PC-9 (cell line): ENCODE results near the gene PTPRG. TPM values are rescaled to one million over a fixed set of nuclear protein-coding genes. Genes with fewer than 3 reads are reported as not detected.

Experiments used
- BruUV-seq: library from RNA; stranded (reverse); fragments of 400-500 nt; replicated peaks from 2 replicates; lab custom pipeline; 2021; lab: Mats Ljungman, UMichigan
- CTCF ChIA-PET: fragments of 300-600 bp; sonication (Branson Sonifier 250); formaldehyde crosslinking; loops from one replicate; lab custom pipeline; 2022; ENCODE audit warnings: antibody characterized with exemption; lab: Charles Lee
- POLR2A ChIA-PET: fragments of 300-600 bp; sonication (Branson Sonifier 250); formaldehyde crosslinking; loops from one replicate; lab custom pipeline; 2022; ENCODE audit warnings: antibody characterized with exemption; ENCODE audit not compliant: unreplicated experiment; lab: Charles Lee
- DNase-seq, 2 experiments: peaks; one replicate each; pipeline versions ENCODE4 v3.0.0 to v3.0.0-alpha.2; 2015 to 2022; ENCODE audit warnings: mixed read lengths in 1 of 2
- H2AFZ ChIP-seq: fragments of 200-600 bp; sonication (generic); 2 replicates; pipeline ENCODE4 v1.8.1; 2017; ENCODE audit warnings: antibody characterized with exemption
- H3F3A ChIP-seq: fragments of 200-600 bp; sonication (generic); 2 replicates; pipeline ENCODE4 v1.8.1; 2017; ENCODE audit warnings: antibody characterized with exemption, mild to moderate bottlenecking, low read depth; ENCODE audit not compliant: insufficient read depth
- H3K27ac ChIP-seq: fragments of 200-600 bp; sonication (generic); 2 replicates; pipeline ENCODE4 v1.6.1; 2016; ENCODE audit warnings: mixed run types
- H3K27me3 ChIP-seq: fragments of 200-600 bp; sonication (generic); 2 replicates; pipeline ENCODE4 v1.6.1; 2016; ENCODE audit warnings: low read depth, mixed run types; ENCODE audit not compliant: insufficient read depth
- H3K36me3 ChIP-seq: fragments of 200-600 bp; sonication (generic); 2 replicates; pipeline ENCODE4 v1.6.1; 2016; ENCODE audit warnings: low read depth, mixed run types
- H3K4me1 ChIP-seq: fragments of 200-600 bp; sonication (generic); replicated peaks from 2 replicates; pipeline ENCODE4 v1.6.1; 2016; ENCODE audit warnings: mixed run types; ENCODE audit not compliant: insufficient read depth
- H3K4me2 ChIP-seq: fragments of 200-600 bp; sonication (generic); 2 replicates; pipeline ENCODE4 v1.6.1; 2017; ENCODE audit warnings: mixed run types
- H3K4me3 ChIP-seq: fragments of 200-600 bp; sonication (generic); 2 replicates; pipeline ENCODE4 v1.6.1; 2016; ENCODE audit warnings: mixed run types
- H3K79me2 ChIP-seq: fragments of 200-600 bp; sonication (generic); 2 replicates; pipeline ENCODE4 v1.6.1; 2017; ENCODE audit warnings: low read depth, mixed run types
- H3K9me2 ChIP-seq: fragments of 200-600 bp; sonication (generic); 2 replicates; pipeline ENCODE4 v1.8.1; 2017; ENCODE audit warnings: mild to moderate bottlenecking; ENCODE audit not compliant: insufficient read depth
- H3K9me3 ChIP-seq: fragments of 200-600 bp; sonication (generic); 2 replicates; pipeline ENCODE4 v1.8.1; 2016; ENCODE audit warnings: low read depth; ENCODE audit not compliant: insufficient read depth
- H4K20me1 ChIP-seq: fragments of 200-600 bp; sonication (generic); 2 replicates; pipeline ENCODE4 v1.8.1; 2017; ENCODE audit not compliant: insufficient read depth
- EZH2 ChIP-seq: fragments of 200-600 bp; sonication (generic); IDR thresholded peaks from 2 replicates; pipeline ENCODE4 v1.8.0; 2017; ENCODE audit warnings: antibody characterized with exemption, low read depth
- intact Hi-C: fragments of 100-400 bp; cut with micrococcal nuclease; formaldehyde crosslinking; loops from one replicate; pipeline ENCODE4 v1.10.0; 2022; ENCODE audit not compliant: unreplicated experiment
- total RNA-seq: library from RNA; stranded (reverse); gene quantifications from 2 replicates; pipeline ENCODE4 v1.2.3, GENCODE V29; 2021
- TF ChIP-seq, protein P1 (sequence below): fragments of 200-600 bp; sonication (generic); conservative IDR thresholded peaks from 2 replicates; pipeline ENCODE4 v1.6.1; 2017; ENCODE audit warnings: mixed run types, antibody characterized with exemption, mild to moderate bottlenecking, moderate library complexity

Gene PTPRG
- total RNA-seq, 1 experiment from 2014 or later = 32.9 TPM

GRCh38 chr3:62134061-62134496 lies 572.7 kb downstream of the PTPRG start:
- POLR2A ChIA-PET = interaction anchor here (0.6 to 0.7 kb wide), 2 partner anchors 24 to 239 kb away, joined by 3 to 13 read pairs; no protein-coding TSS in a partner anchor

DNA sequence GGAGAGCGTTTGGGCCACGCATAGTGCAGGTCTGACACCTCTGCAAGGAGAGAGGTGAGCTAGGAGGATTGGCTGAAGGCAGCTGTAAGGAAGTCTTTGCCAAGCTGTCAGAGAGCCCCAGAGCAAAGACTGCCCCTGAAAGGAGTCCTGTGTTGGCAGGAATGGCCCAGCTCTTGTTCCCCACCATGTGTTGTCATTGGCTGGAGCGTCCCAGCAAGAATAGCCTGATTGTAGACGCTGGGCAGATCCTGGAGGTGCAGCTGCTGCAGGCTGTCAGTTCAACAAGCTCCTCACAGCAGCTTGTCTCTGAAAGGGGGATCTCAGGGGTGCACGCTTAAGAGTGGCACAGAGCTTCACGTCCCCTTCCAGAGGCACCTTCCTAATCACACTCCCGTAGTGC lies 574.4 kb downstream of the PTPRG start:
- no peaks in the 10 kb centered on the region for H3K9me3 ChIP-seq
- no peak for TF ChIP-seq EZH2
- TF ChIP-seq, protein P1, sequence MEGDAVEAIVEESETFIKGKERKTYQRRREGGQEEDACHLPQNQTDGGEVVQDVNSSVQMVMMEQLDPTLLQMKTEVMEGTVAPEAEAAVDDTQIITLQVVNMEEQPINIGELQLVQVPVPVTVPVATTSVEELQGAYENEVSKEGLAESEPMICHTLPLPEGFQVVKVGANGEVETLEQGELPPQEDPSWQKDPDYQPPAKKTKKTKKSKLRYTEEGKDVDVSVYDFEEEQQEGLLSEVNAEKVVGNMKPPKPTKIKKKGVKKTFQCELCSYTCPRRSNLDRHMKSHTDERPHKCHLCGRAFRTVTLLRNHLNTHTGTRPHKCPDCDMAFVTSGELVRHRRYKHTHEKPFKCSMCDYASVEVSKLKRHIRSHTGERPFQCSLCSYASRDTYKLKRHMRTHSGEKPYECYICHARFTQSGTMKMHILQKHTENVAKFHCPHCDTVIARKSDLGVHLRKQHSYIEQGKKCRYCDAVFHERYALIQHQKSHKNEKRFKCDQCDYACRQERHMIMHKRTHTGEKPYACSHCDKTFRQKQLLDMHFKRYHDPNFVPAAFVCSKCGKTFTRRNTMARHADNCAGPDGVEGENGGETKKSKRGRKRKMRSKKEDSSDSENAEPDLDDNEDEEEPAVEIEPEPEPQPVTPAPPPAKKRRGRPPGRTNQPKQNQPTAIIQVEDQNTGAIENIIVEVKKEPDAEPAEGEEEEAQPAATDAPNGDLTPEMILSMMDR = no peak
- intact Hi-C loops = no loop called here
- H3K27me3 ChIP-seq = no peaks in the 10 kb centered on the region
- no peaks in the 10 kb centered on the region for H3K9me2 ChIP-seq
- H3K4me1 ChIP-seq = peaks cover 10% of the 10 kb centered on the region; the same call in 1 of the 2 replicates
- no peaks in the 10 kb centered on the region for H3K36me3 ChIP-seq
- no peaks in the 10 kb centered on the region for H3F3A ChIP-seq
- no peaks in the 10 kb centered on the region for H3K79me2 ChIP-seq
- no peak overlapping the region for H2AFZ ChIP-seq
- no TSS peak for BruUV-seq
- H3K4me3 ChIP-seq = no peak overlapping the region
- DNase-seq = no peak
- ChIA-PET POLR2A (no interaction called here), CTCF (no interaction called here)
- no peaks in the 10 kb centered on the region for H4K20me1 ChIP-seq
- H3K27ac ChIP-seq = no peak overlapping the region
- no peak overlapping the region for H3K4me2 ChIP-seq

More at GRCh38 chr3:62134061-62134496, 572.7 kb downstream of the PTPRG start:
- CTCF ChIA-PET = no interaction called here
- no peak overlapping the region for H3K27ac ChIP-seq
- no peaks in the 10 kb centered on the region for H3K9me3 ChIP-seq
- H2AFZ ChIP-seq = no peak overlapping the region
- H3K4me1 ChIP-seq = peaks cover 10% of the 10 kb centered on the region; the same call in 1 of the 2 replicates
- peak; percentile 62 to 65 for DNase-seq
- BruUV-seq = no TSS peak
- H3F3A ChIP-seq = no peaks in the 10 kb centered on the region
- no peaks in the 10 kb centered on the region for H4K20me1 ChIP-seq
- peak overlapping the region; percentile 15 for H3K4me2 ChIP-seq
- intact Hi-C loops = loop anchor here (5.0 kb wide), 1 partner anchor 572 kb away; the partner anchor contains the start of gene PTPRG
- no peaks in the 10 kb centered on the region for H3K9me2 ChIP-seq
- H3K79me2 ChIP-seq = no peaks in the 10 kb centered on the region
- TF ChIP-seq, protein P1 = no peak
- TF ChIP-seq EZH2 = no peak
- no peaks in the 10 kb centered on the region for H3K27me3 ChIP-seq
- no peak overlapping the region for H3K4me3 ChIP-seq
- no peaks in the 10 kb centered on the region for H3K36me3 ChIP-seq

DNA sequence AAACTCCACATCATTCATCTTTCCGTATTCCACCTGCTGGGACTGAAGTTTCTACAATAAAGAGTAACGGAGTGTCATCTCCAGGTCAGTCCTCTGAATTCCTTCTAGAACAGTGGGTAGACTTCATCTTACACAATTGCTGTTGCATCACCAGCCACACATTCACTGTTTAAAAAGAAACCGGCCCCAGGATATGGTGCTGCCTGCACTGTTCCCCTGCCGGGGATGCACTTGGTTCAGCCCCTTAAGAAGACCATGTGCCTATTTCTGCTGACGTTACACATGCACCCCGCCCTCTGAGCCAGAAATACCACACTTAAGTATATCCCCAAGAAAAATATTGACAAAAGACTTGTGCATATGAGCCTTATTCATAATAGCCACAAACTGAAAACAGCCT lies 578.6 kb downstream of the PTPRG start:
- no peaks in the 10 kb centered on the region for H3K27me3 ChIP-seq
- H3K79me2 ChIP-seq = no peaks in the 10 kb centered on the region
- H3K36me3 ChIP-seq = no peaks in the 10 kb centered on the region
- no peaks in the 10 kb centered on the region for H3K4me1 ChIP-seq
- H4K20me1 ChIP-seq = no peaks in the 10 kb centered on the region
- no TSS peak for BruUV-seq
- H3K9me3 ChIP-seq = no peaks in the 10 kb centered on the region
- DNase-seq = no peak
- H3F3A ChIP-seq = no peaks in the 10 kb centered on the region
- POLR2A ChIA-PET = no interaction called here
- TF ChIP-seq, protein P1 = no peak
- TF ChIP-seq EZH2 = no peak
- CTCF ChIA-PET = no interaction called here
- H3K9me2 ChIP-seq = no peaks in the 10 kb centered on the region
- no peak overlapping the region for H3K27ac ChIP-seq
- H2AFZ ChIP-seq = no peak overlapping the region
- H3K4me2 ChIP-seq = no peak overlapping the region
- no peak overlapping the region for H3K4me3 ChIP-seq
- intact Hi-C loops = no loop called here
